NCI-H446 (cell line): Measurements from ENCODE around the gene PEMT.
A peak's percentile ranks its signal among the peaks of the same experiment; 100 is the strongest.
"Not testable (repeated sequence)": the region's sequence is repeated elsewhere in the genome, so short reads cannot be mapped to it uniquely, and the experiment has no call there.

ENCODE experiments used
- DNase-seq, 2 experiments: peaks; one replicate each; lab custom pipeline; 2025; lab: John Stamatoyannopoulos, UW

PEMT gene

DNA sequence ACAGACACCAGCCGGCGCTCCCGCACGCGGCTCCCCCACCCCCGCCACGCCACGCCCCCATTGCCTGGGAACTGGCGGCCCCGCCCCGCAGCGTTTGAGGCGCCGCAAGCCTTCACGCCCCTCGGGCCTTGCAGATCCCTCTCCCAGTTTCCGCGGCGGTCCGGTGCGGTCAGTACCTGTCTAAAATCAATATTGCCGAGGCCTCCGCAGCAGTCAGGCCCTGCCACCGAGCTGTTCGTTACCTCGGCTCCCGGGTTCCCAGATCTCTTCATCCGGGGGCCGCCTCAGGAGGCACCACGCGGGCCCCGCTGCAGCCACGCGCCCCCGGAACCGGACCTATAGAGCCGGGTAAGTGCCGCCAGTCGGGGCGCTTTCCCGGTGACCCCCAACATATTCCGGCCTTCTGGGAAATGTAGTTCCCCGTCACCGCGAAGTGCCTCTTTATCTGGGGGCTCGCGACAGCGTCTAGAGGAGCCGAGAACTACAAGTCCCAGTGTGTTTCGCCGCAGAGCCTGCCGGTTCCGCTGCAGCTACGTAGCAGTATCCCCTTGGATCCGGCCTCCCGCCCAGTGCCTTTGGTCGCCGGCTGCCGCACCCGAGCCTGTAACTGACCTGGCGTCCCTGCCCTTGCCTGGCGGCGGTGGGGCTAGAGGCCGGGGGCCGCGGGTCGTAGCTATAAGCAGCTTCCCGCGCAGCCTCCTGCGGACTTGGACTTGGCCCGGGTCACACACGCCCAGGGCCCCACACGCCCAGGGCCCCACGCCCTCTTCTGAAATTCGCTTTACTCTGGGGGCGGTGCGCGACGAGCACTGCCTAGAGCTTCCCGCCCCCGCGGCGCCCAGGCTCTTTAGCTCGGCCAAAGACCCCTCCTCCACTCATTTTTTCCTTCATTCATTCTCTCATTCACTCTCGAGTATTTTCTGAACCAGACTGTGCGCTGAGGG lies at the start of gene PEMT:
Gene PEMT (minus strand): TSS at position 354 of the 944 bp plus-strand sequence. CDS start 82 bp downstream, at position 272.
- DNase-seq, result peak; percentile 91 to 97

DNA sequence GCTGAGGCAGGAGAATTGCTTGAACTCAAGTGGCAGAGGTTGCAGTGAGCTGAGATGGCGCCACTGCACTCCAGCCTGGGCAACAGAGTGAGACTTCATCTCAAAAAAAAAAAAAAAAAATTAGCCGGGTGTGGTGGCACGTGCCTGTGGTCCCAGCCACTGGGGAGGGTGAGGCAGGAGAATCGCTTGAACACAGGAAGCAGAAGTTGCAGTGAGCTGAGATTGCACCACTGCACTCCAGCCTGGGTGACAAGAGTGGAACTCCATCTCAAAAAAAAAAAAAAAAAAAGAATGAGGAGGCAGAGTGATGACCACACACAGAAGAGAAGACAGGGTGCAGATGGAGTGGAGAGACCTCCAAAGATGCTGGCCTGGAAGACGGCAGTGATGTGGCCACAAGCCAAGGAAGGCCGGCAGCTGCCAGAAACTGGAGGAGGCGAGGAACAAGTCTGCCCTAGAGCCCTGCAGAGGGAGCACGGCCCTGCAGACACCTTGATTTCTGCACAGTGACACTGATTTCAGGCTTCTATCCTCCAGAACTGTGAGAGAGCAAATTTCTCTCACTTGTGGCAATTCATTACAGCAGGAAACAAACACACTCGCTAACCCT lies 48.3 kb upstream of the PEMT start:
- peak; percentile 48 to 83 for DNase-seq

- DNase-seq, result no peak
Measured at GRCh38 chr17:17638467-17638866, 47.0 kb upstream of the PEMT start.

DNA sequence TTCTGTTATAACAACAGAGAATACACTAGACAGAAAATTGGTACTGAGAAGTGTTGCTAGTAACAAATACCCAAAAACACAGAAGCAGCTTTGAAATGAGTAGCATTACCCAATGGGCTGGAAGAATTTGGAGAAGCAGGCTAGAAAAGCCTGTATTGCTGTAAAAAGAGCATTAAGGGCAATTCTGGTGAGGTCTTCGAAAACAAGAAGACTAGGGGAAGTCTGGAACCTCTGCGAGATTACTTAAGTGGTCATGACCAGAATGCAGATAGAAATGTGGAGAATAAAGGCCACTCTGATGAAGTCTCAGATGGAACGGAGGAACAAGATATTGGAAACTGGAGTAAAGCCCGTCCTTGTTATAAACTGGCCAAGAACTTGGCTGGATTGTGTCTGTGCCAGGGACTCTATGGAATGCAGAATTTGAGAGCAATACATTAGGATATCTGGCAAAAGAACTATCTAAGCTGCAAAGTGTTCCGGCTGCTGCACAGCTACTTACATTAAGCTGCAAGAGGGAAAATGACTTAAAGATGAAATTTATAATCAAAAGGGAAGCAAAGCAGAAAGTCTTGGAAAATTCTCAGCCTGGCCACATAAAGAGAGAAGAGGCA lies 44.9 kb upstream of the PEMT start:
- DNase-seq, result peak in 1 of 2 experiments; percentile 48

DNA sequence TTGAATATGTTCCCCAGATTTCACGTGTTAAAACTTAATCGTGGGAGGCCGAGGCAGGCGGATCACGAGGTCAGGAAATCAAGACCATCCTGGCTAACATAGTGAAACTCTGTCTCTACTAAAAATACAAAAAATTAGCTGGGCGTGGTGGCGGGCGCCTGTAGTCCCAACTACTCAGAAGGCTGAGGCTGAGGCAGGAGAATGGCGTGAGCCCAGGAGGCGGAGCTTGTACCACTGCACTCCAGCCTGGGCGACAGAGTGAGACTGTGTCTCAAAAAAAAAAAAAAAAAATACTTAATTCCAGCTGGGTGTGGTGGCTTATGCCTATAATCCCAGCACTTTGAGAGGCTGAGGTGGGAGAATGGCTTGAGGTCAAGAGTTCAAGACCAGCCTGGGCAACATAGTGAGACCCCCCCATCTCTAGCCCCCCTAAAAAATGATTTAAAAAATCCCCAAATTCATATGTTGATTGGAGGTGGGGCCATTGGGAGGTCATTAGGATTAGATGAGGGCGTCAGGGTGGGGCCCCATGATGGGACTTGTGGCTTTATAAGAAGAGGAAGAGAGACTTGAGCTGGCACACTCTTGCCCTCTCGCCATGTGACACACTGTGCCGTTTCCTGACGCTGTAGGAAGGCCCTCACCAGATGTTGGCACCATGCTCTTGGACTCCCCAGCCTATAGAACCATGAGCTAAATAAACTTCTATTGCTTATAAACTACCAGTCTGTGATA lies 44.2 kb upstream of the PEMT start:
- DNase-seq, result peak in 1 of 2 experiments; percentile 10

GRCh38 chr17:17635126-17635525 lies 43.6 kb upstream of the PEMT start:
- DNase-seq, result peak in 1 of 2 experiments; percentile 52

DNA sequence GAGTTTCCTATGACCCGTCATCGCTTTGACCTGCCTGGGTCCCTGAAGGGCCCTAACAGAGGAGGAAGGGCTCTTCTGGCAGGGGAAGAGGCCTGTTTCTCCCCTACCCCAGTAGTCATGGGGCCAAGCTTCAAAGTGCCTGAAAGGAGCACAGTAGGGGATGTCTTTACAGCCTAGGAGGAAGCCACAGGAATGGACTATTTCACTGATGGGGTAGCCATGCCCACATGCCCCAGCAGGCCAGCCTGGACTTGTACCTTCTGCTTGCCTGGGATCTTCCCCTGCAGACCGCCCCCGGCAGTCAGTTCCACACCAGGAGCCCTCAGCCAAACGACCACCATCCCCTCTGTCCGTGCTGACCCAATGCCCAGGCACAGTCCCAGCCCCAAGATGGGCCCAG lies 41.8 kb upstream of the PEMT start:
- no peak for DNase-seq

GRCh38 chr17:17632690-17633089 lies 41.2 kb upstream of the PEMT start:
- not testable (repeated sequence) for DNase-seq

DNA sequence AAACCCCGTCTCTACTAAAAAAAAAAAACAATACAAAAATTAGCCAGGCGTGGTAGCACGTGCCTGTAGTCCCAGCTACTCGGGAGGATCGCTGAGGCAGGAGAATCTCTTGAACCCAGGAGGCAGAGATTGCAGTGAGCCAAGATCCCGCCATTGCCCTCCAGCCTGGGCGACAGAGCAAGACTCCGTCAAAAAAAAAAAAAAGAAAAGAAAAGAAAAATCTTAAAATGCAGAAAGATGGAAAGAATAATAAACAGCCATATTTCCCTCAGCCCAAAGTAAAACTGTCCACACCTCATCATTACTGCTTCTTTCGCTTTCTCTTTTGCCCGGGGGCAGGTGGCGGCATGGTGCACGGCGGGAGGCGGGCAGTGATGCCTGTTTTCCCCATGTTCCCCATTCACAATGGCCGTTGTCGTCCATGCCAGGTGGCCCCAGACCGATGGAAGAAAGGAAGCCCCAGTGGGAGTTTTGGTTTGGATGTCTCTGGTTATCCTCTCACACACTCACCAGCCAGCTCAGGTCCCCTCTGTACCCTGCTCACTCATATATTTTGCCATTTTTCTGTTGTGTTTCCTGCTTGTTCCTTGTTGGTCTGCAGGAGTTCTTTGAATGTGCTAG lies 37.0 kb upstream of the PEMT start:
- DNase-seq, result no peak

GRCh38 chr17:17626840-17627239 lies 35.3 kb upstream of the PEMT start:
- no peak for DNase-seq

GRCh38 chr17:17626151-17626805 lies 34.8 kb upstream of the PEMT start:
- no peak for DNase-seq

DNA sequence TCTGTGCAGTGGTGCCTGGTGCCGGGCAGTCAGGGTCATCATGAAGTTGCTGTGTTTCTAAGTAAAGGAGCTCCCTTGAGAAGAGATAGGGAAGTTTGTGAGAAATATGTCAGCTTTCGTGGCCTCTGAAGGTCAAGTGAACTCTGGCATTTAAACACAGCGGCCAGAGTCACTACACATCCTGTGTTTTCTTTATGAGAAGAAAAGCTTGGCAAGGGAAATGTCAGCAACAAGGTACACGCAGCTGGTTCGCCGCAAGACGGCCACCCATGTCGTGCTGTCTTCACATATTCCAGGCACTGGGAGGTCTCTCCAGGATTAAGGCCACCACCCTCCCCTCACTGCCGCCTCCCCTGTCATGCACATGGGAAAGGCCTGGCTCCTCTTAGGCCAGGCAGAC lies 33.2 kb upstream of the PEMT start:
- DNase-seq, result no peak

- DNase-seq, result no peak
Measured at GRCh38 chr17:17623904-17624303, 32.4 kb upstream of the PEMT start.

- DNase-seq, result no peak
Measured at GRCh38 chr17:17621254-17621653, 29.7 kb upstream of the PEMT start.

DNA sequence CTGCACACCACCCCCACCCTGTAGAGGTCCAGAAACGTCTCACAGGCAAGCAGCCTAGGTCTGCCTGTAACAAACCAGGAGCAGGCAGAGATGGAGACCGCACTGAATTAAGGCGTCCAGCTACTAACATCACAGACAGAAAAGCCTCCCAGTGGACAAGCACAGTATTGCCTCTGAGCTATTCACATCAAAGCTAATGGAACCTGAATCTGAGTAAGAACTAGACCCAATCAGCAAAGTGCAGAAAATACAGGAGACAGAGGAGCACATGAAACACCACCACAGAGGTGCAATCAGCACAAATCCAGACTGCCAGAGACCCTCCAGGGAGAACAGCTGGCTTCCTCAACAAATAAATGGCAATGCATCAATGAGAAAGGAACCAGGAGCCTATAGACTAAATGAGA lies 22.2 kb upstream of the PEMT start:
- DNase-seq, result peak; percentile 53 to 67

- DNase-seq, result no peak
Measured at GRCh38 chr17:17612085-17613022, 20.8 kb upstream of the PEMT start.

GRCh38 chr17:17609121-17609520 lies 17.6 kb upstream of the PEMT start:
- no peak for DNase-seq

DNA sequence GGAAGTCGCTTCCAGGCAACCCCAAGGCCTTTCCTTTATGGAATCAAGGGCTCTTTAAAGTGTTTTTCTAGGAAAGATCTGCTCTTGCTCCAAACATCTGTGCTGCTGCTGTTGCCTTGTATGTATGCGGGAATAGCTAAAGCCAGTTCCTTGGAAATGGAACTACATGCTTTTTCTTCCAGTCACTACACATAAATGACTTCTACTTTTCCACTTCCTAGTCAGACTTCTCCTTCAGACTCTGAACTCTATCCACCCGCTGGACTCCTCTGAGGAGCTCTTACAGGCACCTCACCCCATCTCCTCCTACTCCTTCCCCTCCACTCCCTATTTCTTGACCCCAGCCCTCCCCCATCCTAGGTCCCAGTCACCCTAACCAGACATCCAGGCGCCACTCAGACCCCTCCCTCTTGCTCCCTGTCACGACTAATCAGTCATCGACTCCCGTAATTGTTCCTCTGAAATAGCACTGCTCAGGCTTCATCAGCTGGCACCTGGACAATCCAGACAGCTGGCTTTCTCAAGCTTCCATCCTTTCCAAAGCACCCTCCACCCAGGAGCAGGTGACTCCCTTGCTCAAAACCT lies 15.0 kb upstream of the PEMT start:
- no peak for DNase-seq

- DNase-seq, result no peak
Measured at GRCh38 chr17:17605729-17606088, 14.2 kb upstream of the PEMT start.
